ENCODE measurements around the gene HOXB3. TPM values are rescaled to one million over a fixed set of nuclear protein-coding genes. Genes with fewer than 3 reads are reported as not detected.

The HOXB3 gene
- total and polyA plus RNA-seq, 4 donors: 23.8 to 162 (median 94.8) TPM

DNA sequence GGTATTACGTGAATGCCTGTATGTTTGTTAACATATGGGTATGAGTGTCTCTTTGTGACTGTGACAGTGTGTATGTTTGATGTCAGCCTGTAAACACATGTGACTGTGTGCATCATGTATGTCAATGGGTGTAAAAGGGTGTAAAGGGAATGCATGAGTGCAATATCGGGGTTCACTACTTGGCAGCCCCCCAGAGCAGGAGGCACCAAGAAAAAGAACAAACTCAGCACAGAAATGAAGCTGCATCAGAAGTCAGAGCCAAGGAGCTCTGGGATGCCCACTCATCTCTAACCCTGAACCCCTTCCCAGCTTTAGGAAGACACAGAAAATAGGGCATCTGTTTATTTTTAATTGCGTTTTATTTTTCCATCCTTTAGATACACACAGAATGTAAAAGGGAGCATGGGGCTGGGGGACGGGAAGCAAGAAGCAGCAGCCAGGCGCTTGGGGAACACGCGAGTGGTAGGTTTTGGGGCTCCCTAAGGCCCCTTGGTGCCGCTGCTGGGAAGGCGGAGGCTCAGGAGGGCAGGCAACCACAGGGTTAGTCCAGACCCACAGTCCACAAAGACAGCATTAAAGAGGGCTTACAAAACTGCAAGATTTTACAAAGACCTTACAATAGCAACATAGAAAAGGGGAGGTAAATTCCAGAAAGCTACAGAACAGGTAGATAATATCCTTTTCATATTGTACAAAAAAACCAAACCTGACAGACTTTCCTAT, 17.0 kb upstream of the HOXB3 start:
- WGBS (ENCODE audit: insufficient coverage): 34% methylated on average over 4 of the region's 9 CpGs
- H3K4me1 ChIP-seq (ENCODE audit: control insufficient read depth, insufficient read depth, low read length): peaks cover 50% of the 10 kb centered on the region
- H3K9me3 ChIP-seq (ENCODE audit: control insufficient read depth, insufficient read depth, low read length): no peaks in the 10 kb centered on the region
- H3K4me3 ChIP-seq (ENCODE audit: low read depth, low read length): peak overlapping the region; percentile 94
- peak overlapping the region; percentile 99 for H3K27ac ChIP-seq (ENCODE audit: low read depth, low read length)
- peaks cover 19% of the 10 kb centered on the region for H3K36me3 ChIP-seq (ENCODE audit: control insufficient read depth, insufficient read depth, low read length)
- H3K27me3 ChIP-seq (ENCODE audit: control insufficient read depth, insufficient read depth, low read length): no peaks in the 10 kb centered on the region
- DNase-seq (ENCODE audit: low read depth in 4 of 6, low spot score in 6 of 6): peak in 1 of 6 donors; percentile 73

DNA sequence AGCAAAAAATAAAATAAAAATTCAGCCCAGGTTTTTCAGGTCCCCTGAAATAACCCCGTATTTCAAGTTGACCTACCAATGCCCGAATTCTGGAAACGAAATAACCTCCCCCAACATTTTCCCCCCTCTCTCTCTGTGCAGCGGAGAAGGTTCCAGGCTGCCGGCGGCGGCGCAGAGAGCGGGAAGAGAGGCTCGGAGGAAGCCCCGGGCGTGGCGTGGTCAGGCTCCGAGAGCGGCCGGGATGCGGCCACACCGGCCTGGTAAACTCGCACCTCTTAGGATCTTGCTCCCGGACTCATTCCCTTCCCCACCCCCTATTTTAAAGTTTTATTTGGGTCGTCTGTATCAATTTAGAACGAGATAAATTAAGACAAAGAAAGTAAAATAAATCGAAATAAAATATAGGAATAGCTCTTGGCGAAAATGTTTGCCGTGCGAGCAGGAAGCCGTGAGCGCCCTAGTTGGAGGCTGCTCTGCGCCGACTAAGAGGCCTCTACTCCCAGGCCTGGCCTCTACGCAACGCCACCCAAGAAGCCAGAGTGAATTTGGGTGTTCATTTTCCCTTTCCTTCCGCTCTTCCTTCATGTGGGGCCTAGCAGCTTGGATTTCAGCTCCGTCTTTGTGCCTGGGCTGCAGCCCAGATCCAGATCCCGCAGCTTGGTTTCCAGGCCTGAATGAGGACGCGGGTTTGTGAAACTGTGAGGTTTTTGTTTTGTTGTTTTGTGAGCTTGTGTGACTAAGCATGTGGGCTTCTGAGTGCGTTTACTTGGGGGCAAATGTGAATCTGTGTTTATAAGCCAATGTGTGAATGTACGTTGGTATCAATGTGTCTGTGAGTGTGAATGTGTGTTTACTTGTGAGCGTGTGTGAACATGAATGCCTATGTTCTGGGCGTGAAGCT, 16.2 kb upstream of the HOXB3 start:
- Histone ChIP-seq H3K4me3 (ENCODE audit: low read depth, low read length) (peak overlapping the region; percentile 94), H3K27me3 (ENCODE audit: control insufficient read depth, insufficient read depth, low read length) (no peaks in the 10 kb centered on the region), H3K36me3 (ENCODE audit: control insufficient read depth, insufficient read depth, low read length) (peaks cover 14% of the 10 kb centered on the region), H3K27ac (ENCODE audit: low read depth, low read length) (peak overlapping the region; percentile 99), H3K4me1 (ENCODE audit: control insufficient read depth, insufficient read depth, low read length) (peaks cover 51% of the 10 kb centered on the region), H3K9me3 (ENCODE audit: control insufficient read depth, insufficient read depth, low read length) (no peaks in the 10 kb centered on the region)
- WGBS (ENCODE audit: insufficient coverage): 17% methylated on average over 24 of the region's 41 CpGs
- peak in 2 of 6 donors; percentile 72 to 76 for DNase-seq (ENCODE audit: low read depth in 4 of 6, low spot score in 6 of 6)

DNA sequence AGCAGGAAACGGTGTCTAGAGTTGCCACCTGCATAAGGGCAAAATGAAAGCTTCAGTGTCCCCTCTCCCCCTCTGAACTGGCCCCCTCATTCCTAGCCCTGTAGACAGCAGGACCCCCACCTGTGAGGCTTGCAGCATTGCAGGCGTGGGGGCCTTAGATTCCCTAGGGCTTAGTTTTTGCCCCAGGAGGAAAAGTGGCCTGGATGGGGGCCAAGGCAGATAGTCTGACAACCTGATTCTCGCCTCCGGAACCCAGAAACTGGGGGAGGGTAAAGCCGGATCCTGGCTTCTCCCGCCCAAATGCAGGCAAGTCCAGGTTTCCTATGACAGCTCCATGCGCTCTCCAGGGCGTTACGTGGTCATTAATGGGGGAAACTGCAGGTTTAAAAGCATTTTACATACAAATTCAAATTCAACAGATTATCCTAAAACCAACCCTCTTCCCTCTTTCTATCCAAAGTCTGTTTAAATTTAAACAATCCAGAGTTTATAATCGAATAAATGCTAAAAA, 15.4 kb upstream of the HOXB3 start:
- peak overlapping the region; percentile 99 for H3K27ac ChIP-seq (ENCODE audit: low read depth, low read length)
- H3K27me3 ChIP-seq (ENCODE audit: control insufficient read depth, insufficient read depth, low read length): no peaks in the 10 kb centered on the region
- 30% methylated on average over 5 of the region's 10 CpGs for WGBS (ENCODE audit: insufficient coverage)
- peak in 1 of 6 donors; percentile 69 for DNase-seq (ENCODE audit: low read depth in 4 of 6, low spot score in 6 of 6)
- peaks cover 10% of the 10 kb centered on the region for H3K36me3 ChIP-seq (ENCODE audit: control insufficient read depth, insufficient read depth, low read length)
- H3K9me3 ChIP-seq (ENCODE audit: control insufficient read depth, insufficient read depth, low read length): no peaks in the 10 kb centered on the region
- peak overlapping the region; percentile 94 for H3K4me3 ChIP-seq (ENCODE audit: low read depth, low read length)
- peaks cover 52% of the 10 kb centered on the region for H3K4me1 ChIP-seq (ENCODE audit: control insufficient read depth, insufficient read depth, low read length)

DNA sequence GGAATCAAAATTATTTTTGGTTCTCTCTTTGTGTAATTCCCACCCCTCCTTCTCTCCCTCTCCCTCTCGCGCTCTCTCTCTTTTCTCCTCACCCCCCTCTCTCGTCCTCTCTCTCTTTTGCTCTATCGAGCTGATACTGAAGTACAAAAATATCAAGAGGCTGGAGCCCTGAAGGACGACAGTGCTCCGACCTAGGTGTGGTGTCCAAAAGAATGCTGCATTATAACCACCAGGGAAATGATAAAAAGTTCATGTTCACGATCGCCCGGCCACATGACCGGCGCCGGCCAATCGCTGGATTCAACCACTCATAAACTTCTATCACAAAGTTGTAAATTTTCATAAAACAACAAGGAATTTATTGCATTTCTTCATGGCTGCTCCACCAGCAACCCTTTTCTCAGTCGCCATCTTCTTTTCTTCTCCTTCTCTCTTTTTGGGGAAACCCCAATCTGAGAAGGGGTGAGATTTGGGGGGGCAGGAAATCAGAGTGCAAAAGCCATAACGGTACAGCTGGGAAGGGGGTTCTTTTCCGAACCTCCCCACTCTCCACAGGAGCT, 14.8 kb upstream of the HOXB3 start, which contains the start of gene HOXB6:
Gene HOXB6 (minus strand): TSS at position 217 of the 560 bp plus-strand sequence. CDS start 6,836 bp downstream, outside the sequence.
- H3K36me3 ChIP-seq (ENCODE audit: control insufficient read depth, insufficient read depth, low read length): peaks cover 7% of the 10 kb centered on the region
- H3K4me3 ChIP-seq (ENCODE audit: low read depth, low read length): peak within 1 kb of the TSS; percentile 94
- no peaks in the 10 kb centered on the region for H3K27me3 ChIP-seq (ENCODE audit: control insufficient read depth, insufficient read depth, low read length)
- no peaks in the 10 kb centered on the region for H3K9me3 ChIP-seq (ENCODE audit: control insufficient read depth, insufficient read depth, low read length)
- DNase-seq (ENCODE audit: low read depth in 4 of 6, low spot score in 6 of 6): peak in 2 of 6 donors; percentile 83 to 85
- peaks cover 57% of the 10 kb centered on the region for H3K4me1 ChIP-seq (ENCODE audit: control insufficient read depth, insufficient read depth, low read length)
- peak within 1 kb of the TSS; percentile 99 for H3K27ac ChIP-seq (ENCODE audit: low read depth, low read length)
- 7% methylated on average over 9 of the region's 16 CpGs for WGBS (ENCODE audit: insufficient coverage)

- WGBS (ENCODE audit: insufficient coverage): 2% methylated on average over 14 of the region's 21 CpGs
- Histone ChIP-seq H3K4me1 (ENCODE audit: control insufficient read depth, insufficient read depth, low read length) (peaks cover 57% of the 10 kb centered on the region), H3K27ac (ENCODE audit: low read depth, low read length) (peak overlapping the region; percentile 99)
Measured at GRCh38 chr17:48603959-48604769, 14.1 kb upstream of the HOXB3 start.

GRCh38 chr17:48601539-48602425, 11.7 kb upstream of the HOXB3 start:
- H3K27me3 ChIP-seq (ENCODE audit: control insufficient read depth, insufficient read depth, low read length): no peaks in the 10 kb centered on the region
- H3K27ac ChIP-seq (ENCODE audit: low read depth, low read length): peak overlapping the region; percentile 99
- H3K4me1 ChIP-seq (ENCODE audit: control insufficient read depth, insufficient read depth, low read length): peaks cover 64% of the 10 kb centered on the region
- peaks cover 19% of the 10 kb centered on the region for H3K36me3 ChIP-seq (ENCODE audit: control insufficient read depth, insufficient read depth, low read length)
- peak overlapping the region; percentile 94 for H3K4me3 ChIP-seq (ENCODE audit: low read depth, low read length)
- WGBS (ENCODE audit: insufficient coverage): 9% methylated on average over 16 of the region's 35 CpGs
- H3K9me3 ChIP-seq (ENCODE audit: control insufficient read depth, insufficient read depth, low read length): no peaks in the 10 kb centered on the region
- peak in 1 of 6 donors; percentile 76 for DNase-seq (ENCODE audit: low read depth in 4 of 6, low spot score in 6 of 6)

More at GRCh38 chr17:48603959-48604769, 14.1 kb upstream of the HOXB3 start:
- H3K36me3 ChIP-seq (ENCODE audit: control insufficient read depth, insufficient read depth, low read length): peaks cover 7% of the 10 kb centered on the region
- H3K4me3 ChIP-seq (ENCODE audit: low read depth, low read length): peak overlapping the region; percentile 94
- no peaks in the 10 kb centered on the region for H3K27me3 ChIP-seq (ENCODE audit: control insufficient read depth, insufficient read depth, low read length)
- no peaks in the 10 kb centered on the region for H3K9me3 ChIP-seq (ENCODE audit: control insufficient read depth, insufficient read depth, low read length)
- DNase-seq (ENCODE audit: low read depth in 4 of 6, low spot score in 6 of 6): peak in 1 of 6 donors; percentile 89

DNA sequence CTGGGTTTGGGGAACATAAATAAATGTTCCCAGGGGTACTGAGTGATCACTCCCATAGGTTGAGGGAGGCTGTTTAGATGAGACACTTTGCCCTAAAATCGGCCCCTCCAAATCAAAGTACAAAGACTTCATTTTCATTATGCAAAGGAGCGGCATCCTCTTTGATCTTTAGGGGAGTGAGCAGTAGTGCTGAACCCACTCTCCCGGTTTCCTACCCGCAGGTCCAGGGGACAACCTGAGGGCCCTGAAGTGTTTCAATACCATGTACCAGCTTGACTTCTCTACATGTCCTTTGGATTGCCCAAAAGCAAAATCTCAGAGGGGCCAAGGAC, 11.1 kb upstream of the HOXB3 start:
- DNase-seq (ENCODE audit: low read depth in 4 of 6, low spot score in 6 of 6): peak in 1 of 6 donors; percentile 78
- Histone ChIP-seq H3K4me1 (ENCODE audit: control insufficient read depth, insufficient read depth, low read length) (peaks cover 65% of the 10 kb centered on the region), H3K27me3 (ENCODE audit: control insufficient read depth, insufficient read depth, low read length) (no peaks in the 10 kb centered on the region), H3K4me3 (ENCODE audit: low read depth, low read length) (peak overlapping the region; percentile 94), H3K36me3 (ENCODE audit: control insufficient read depth, insufficient read depth, low read length) (peaks cover 25% of the 10 kb centered on the region), H3K9me3 (ENCODE audit: control insufficient read depth, insufficient read depth, low read length) (no peaks in the 10 kb centered on the region), H3K27ac (ENCODE audit: low read depth, low read length) (peak overlapping the region; percentile 99)
- 18% methylated on average over 3 of the region's 4 CpGs for WGBS (ENCODE audit: insufficient coverage)
